ENCODE data around the gene MAGI1.
A peak's percentile ranks its signal among the peaks of the same experiment; 100 is the strongest.

Gene MAGI1

GRCh38 chr3:65758876-65759598, 279.7 kb downstream of the MAGI1 start:
- no peak for TF ChIP-seq ZNF384 (IDR thresholded peaks at IDR 0.05)
- TF ChIP-seq HDGF (IDR thresholded peaks at IDR 0.05; ENCODE audit: borderline replicate concordance) = no peak
- no peak for TF ChIP-seq BHLHE40 (IDR thresholded peaks at IDR 0.05; ENCODE audit: borderline replicate concordance)
- no peak for TF ChIP-seq SUZ12 (IDR thresholded peaks at IDR 0.05)
- TF ChIP-seq SP1 (IDR thresholded peaks at IDR 0.05) = no peak
- TF ChIP-seq CTBP1 (IDR thresholded peaks at IDR 0.05; ENCODE audit: borderline replicate concordance) = no peak
- no peak for TF ChIP-seq NFRKB (IDR thresholded peaks at IDR 0.05)
- TF ChIP-seq TARDBP (IDR thresholded peaks at IDR 0.05) = no peak
- TF ChIP-seq ARNT (IDR thresholded peaks at IDR 0.05) = no peak
- no peak for TF ChIP-seq ELF4 (IDR thresholded peaks at IDR 0.05)
- TF ChIP-seq FOXM1 (IDR thresholded peaks at IDR 0.05; ENCODE audit: borderline replicate concordance) = no peak
- TF ChIP-seq PKNOX1 (IDR thresholded peaks at IDR 0.05) = no peak
- TF ChIP-seq FOXA1 (IDR thresholded peaks at IDR 0.05) = no peak
- CTCF ChIA-PET = interaction anchor here (1.3 kb wide), 1 partner anchor 8 kb away, joined by 5 read pairs; no protein-coding TSS in a partner anchor
- POLR2A ChIA-PET = no interaction called here
- DNase-seq (ENCODE audit: extremely low spot score) = no peak

GRCh38 chr3:65758438-65758837, 280.3 kb downstream of the MAGI1 start:
- no peak for DNase-seq (ENCODE audit: extremely low spot score)
- TF ChIP-seq ELF4 (IDR thresholded peaks at IDR 0.05) (no peak), FOXM1 (IDR thresholded peaks at IDR 0.05; ENCODE audit: borderline replicate concordance) (no peak), PKNOX1 (IDR thresholded peaks at IDR 0.05) (no peak), HDGF (IDR thresholded peaks at IDR 0.05; ENCODE audit: borderline replicate concordance) (no peak)
- POLR2A ChIA-PET = no interaction called here
- CTCF ChIA-PET = no interaction called here

GRCh38 chr3:65752636-65753035, 286.1 kb downstream of the MAGI1 start:
- no peak for DNase-seq (ENCODE audit: extremely low spot score)
- no peak for TF ChIP-seq ARNT (IDR thresholded peaks at IDR 0.05)
- no peak for TF ChIP-seq L3MBTL2 (conservative IDR thresholded peaks at IDR 0.05)
- no peak for TF ChIP-seq FOXA1 (IDR thresholded peaks at IDR 0.05)
- TF ChIP-seq FOXM1 (IDR thresholded peaks at IDR 0.05; ENCODE audit: borderline replicate concordance) = no peak
- TF ChIP-seq BHLHE40 (IDR thresholded peaks at IDR 0.05; ENCODE audit: borderline replicate concordance) = no peak
- TF ChIP-seq ZNF384 (IDR thresholded peaks at IDR 0.05) = no peak
- no peak for TF ChIP-seq CTBP1 (IDR thresholded peaks at IDR 0.05; ENCODE audit: borderline replicate concordance)
- no peak for TF ChIP-seq PKNOX1 (IDR thresholded peaks at IDR 0.05)
- TF ChIP-seq NFRKB (IDR thresholded peaks at IDR 0.05) = no peak
- TF ChIP-seq SP1 (IDR thresholded peaks at IDR 0.05) = no peak
- TF ChIP-seq LEF1 (IDR thresholded peaks at IDR 0.05; ENCODE audit: borderline replicate concordance) = no peak
- TF ChIP-seq HDGF (IDR thresholded peaks at IDR 0.05; ENCODE audit: borderline replicate concordance) = no peak
- TF ChIP-seq FOXK2 (IDR thresholded peaks at IDR 0.05) = no peak
- TF ChIP-seq TARDBP (IDR thresholded peaks at IDR 0.05) = no peak
- no peak for TF ChIP-seq SUZ12 (IDR thresholded peaks at IDR 0.05)
- no peak for TF ChIP-seq ELF4 (IDR thresholded peaks at IDR 0.05)
- ChIA-PET POLR2A (no interaction called here), CTCF (interaction anchor here (0.6 kb wide), 1 partner anchor 386 kb away, joined by 3 read pairs; no protein-coding TSS in a partner anchor)

GRCh38 chr3:65751123-65751700, 287.5 kb downstream of the MAGI1 start:
- ChIA-PET POLR2A (no interaction called here), CTCF (interaction anchor here (0.7 to 1.3 kb wide), 7 partner anchors 8 to 155 kb away, joined by 3 to 8 read pairs (median 3); no protein-coding TSS in a partner anchor)
- peak; percentile 63 for DNase-seq (ENCODE audit: extremely low spot score)
- no peak for TF ChIP-seq ARNT (IDR thresholded peaks at IDR 0.05)
- no peak for TF ChIP-seq CTBP1 (IDR thresholded peaks at IDR 0.05; ENCODE audit: borderline replicate concordance)
- TF ChIP-seq ZNF384 (IDR thresholded peaks at IDR 0.05) = no peak
- no peak for TF ChIP-seq LEF1 (IDR thresholded peaks at IDR 0.05; ENCODE audit: borderline replicate concordance)
- no peak for TF ChIP-seq PKNOX1 (IDR thresholded peaks at IDR 0.05)
- no peak for TF ChIP-seq SP1 (IDR thresholded peaks at IDR 0.05)
- TF ChIP-seq FOXK2 (IDR thresholded peaks at IDR 0.05) = no peak
- no peak for TF ChIP-seq HDGF (IDR thresholded peaks at IDR 0.05; ENCODE audit: borderline replicate concordance)
- no peak for TF ChIP-seq TARDBP (IDR thresholded peaks at IDR 0.05)
- no peak for TF ChIP-seq FOXA1 (IDR thresholded peaks at IDR 0.05)
- TF ChIP-seq BHLHE40 (IDR thresholded peaks at IDR 0.05; ENCODE audit: borderline replicate concordance) = no peak
- TF ChIP-seq L3MBTL2 (conservative IDR thresholded peaks at IDR 0.05) = no peak
- no peak for TF ChIP-seq SUZ12 (IDR thresholded peaks at IDR 0.05)
- TF ChIP-seq FOXM1 (IDR thresholded peaks at IDR 0.05; ENCODE audit: borderline replicate concordance) = no peak
- no peak for TF ChIP-seq NFRKB (IDR thresholded peaks at IDR 0.05)
- no peak for TF ChIP-seq ELF4 (IDR thresholded peaks at IDR 0.05)

- DNase-seq (ENCODE audit: extremely low spot score) = no peak
- CTCF ChIA-PET = no interaction called here
- POLR2A ChIA-PET = no interaction called here
- TF ChIP-seq HDGF (IDR thresholded peaks at IDR 0.05; ENCODE audit: borderline replicate concordance) (no peak), SP1 (IDR thresholded peaks at IDR 0.05) (no peak), PKNOX1 (IDR thresholded peaks at IDR 0.05) (no peak), LEF1 (IDR thresholded peaks at IDR 0.05; ENCODE audit: borderline replicate concordance) (no peak), FOXK2 (IDR thresholded peaks at IDR 0.05) (no peak), L3MBTL2 (conservative IDR thresholded peaks at IDR 0.05) (no peak), BHLHE40 (IDR thresholded peaks at IDR 0.05; ENCODE audit: borderline replicate concordance) (no peak), CTBP1 (IDR thresholded peaks at IDR 0.05; ENCODE audit: borderline replicate concordance) (no peak), ELF4 (IDR thresholded peaks at IDR 0.05) (no peak), ZNF384 (IDR thresholded peaks at IDR 0.05) (no peak), FOXA1 (IDR thresholded peaks at IDR 0.05) (no peak), FOXM1 (IDR thresholded peaks at IDR 0.05; ENCODE audit: borderline replicate concordance) (no peak), TARDBP (IDR thresholded peaks at IDR 0.05) (no peak), ARNT (IDR thresholded peaks at IDR 0.05) (no peak)
These were observed 289.7 kb downstream of the MAGI1 start for GRCh38 chr3:65749066-65749465.

Measured in HEK293T (cell line).